HG03066 (cell line): ENCODE measurements around the gene RDH14.

Experiments used
- ATAC-seq: cut with Tn5 transposase; IDR thresholded peaks from one replicate; pipeline ENCODE4 v1.9.1; 2021; ENCODE audit warnings: low read depth; ENCODE audit not compliant: unreplicated experiment

Gene RDH14, protein sequence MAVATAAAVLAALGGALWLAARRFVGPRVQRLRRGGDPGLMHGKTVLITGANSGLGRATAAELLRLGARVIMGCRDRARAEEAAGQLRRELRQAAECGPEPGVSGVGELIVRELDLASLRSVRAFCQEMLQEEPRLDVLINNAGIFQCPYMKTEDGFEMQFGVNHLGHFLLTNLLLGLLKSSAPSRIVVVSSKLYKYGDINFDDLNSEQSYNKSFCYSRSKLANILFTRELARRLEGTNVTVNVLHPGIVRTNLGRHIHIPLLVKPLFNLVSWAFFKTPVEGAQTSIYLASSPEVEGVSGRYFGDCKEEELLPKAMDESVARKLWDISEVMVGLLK

DNA sequence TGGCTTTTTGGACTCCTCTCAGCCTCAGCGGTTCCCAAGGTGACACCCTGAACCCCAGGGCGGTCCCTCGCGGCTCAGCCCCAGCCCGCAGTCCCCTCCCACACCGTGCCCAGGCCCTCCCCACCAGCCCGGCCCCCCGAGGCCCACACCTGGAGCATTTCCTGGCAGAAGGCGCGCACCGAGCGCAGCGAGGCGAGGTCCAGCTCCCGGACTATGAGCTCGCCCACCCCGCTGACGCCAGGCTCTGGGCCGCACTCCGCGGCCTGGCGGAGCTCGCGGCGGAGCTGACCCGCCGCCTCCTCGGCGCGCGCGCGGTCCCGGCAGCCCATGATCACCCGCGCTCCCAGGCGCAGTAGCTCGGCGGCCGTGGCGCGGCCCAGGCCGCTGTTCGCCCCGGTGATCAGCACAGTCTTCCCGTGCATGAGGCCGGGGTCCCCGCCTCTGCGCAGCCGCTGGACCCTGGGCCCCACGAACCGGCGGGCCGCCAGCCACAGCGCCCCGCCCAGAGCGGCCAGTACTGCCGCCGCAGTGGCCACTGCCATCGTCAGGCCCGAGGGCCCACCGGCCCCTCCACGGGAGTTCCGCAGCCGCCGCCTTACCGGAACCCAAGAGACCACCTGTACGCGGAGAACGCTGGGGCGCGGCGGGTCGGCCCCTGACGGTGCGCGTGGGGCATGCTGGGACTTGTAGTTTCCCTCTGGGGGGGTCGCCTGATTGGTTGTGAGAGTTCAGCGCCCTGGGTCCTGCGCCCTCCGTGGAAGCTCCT, at the start of gene RDH14:
TSS of gene RDH14 (minus strand) at position 623 of the 766 bp plus-strand sequence. CDS start at position 542, 81 bp downstream.
- peak; percentile 96 for ATAC-seq

DNA sequence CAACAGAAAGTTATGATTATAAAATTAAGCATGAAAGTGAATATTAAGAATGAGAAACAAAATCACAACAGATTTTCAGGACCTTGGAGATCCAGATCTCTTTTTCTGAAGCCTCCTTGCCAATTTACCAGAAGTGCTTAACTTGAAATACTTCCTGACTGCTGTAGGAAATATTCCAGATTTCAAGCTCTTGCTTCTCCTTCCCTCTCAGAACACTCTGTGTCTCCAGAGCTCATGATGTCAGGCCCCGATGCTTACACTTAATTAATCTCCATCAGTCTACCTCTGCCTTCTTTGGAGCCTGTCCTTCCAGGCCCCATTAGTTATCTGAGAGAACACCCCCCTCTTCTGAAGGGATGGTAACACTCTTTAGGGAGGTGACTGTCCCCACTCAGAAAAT, 49.6 kb upstream of the RDH14 start:
- no peak for ATAC-seq

DNA sequence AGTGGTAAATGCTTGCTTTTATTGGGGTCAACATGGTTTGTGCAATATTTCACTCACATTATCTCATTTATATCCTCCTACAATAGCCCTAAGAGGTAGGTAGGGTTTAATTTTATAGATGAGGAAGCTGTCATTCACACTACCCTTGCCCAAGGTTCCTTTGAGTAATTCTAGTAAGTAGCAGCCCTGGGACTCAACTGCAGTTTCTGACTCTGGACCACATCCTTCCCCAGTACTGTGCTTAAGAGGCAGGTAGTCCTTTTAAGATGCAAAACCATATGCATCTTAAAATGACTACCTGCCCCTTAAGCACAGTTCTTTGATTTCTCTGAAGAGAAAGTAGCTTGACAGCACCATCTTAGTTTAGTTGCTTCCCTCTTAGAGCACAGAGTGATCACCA, 44.7 kb upstream of the RDH14 start:
- ATAC-seq = no peak

DNA sequence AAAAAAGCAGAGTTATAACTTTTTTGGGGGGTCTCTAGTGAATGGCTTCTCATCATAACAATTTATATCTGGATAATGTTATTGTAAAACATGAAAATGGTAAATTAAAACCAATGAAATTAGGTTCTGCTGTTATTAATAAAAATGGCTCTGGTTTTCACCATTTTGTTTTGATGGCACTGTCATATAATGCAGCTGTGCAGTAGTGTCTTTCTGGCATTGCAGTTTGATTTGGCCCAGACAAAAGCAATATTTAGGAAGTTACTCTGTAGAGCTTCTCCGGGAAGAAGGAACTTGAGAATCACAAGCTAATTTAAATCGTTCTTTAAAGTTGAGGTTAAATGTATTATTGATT, 44.1 kb upstream of the RDH14 start:
- no peak for ATAC-seq

DNA sequence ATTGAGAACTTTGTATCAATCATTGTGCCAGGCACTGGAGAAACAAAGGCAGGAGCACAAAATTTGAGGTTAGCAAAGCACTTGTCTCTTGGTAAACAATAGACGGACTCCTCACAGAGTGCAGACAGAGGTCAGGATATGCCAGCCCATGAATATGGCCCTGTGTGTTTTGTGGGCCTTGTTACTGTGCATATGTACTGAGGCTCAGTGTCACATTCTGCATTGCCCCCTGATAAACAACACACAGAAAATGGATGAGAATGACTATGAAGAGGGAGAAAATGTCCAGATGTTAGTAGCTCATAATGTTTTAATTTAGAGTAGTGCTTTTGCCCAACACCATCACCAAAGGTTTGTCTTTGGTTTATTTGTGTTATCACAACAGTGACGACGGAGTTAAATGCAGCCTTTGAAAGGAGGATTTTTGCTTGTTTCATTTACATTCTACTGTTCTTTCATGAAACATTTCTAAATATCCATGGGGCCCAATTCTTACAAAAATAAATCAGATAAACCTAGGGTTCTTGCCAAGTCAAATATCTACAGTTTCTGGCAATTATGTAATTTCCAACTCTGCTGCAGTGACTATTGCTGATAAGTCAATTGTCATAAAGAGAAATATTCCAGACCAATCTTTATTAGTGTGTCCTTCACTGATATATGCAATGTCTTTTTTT, 43.5 kb upstream of the RDH14 start:
- no peak for ATAC-seq

DNA sequence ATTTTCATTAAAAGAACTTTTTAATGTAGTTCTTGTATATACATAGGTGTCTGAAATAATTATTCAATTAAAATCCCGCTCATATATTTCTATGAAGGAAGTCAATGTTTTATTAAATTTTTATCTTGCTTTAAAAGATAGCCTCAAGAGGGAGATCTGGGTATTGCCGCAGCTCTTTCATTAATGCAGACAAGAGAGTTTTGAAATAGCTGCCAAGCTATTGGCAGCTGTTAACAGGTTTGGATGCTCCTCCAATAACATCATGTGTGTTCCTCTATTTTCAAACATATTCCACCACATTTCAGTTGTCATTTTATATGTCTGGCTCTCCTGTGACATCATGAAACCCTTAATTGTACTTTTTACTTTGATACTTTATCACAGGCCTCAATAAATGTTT, 41.8 kb upstream of the RDH14 start:
- ATAC-seq = no peak

DNA sequence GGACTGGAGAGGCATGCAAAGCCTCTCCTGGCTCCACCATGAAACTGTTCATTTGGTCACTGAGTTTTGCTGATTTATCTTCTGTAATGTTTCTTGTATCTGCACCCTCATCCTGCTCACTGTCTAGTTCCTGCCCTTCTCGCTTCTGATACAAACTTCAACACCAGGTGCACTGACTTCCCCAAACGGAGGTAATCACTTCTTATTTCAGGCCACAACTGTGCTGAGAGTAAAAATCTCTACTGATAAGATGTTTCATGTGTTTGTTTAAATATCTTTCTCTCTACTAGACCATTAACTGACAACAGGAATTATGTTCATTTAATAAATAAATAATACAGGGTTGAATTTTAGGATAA, 39.8 kb upstream of the RDH14 start:
- ATAC-seq = no peak

DNA sequence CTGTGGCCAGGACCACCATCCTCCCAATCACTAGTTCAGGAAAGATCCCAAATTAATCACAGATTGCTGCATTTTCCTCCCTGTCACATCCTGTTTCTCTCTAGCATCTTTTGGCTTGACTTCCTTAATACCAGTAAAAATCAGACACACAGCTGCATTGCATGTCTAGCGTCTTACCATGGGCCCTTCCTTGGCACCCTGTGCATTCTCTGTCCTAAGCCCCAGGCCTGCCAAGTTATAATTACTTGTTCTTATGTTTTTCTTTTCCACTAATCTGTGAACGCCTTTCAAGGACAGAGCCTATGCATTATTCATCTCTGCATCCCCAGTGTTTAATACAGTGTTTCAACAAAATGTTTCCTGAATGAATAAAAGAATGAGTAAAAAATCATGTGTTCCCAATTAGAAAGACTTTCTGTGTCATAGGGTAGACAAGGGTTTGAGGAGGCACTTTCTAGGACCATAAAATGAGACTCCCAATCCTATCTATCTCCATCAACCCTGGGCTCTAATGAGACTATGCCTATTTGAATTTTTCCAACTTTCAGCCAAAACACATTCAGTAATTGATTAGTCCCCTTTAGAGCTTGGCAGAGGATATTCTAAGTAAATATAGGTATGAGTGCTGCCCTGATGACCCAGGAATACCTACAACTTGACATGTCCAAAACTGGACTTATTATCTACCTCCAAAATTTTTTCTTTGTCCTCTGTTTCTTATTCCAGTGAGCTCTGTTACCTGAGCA, 39.2 kb upstream of the RDH14 start:
- no peak for ATAC-seq

DNA sequence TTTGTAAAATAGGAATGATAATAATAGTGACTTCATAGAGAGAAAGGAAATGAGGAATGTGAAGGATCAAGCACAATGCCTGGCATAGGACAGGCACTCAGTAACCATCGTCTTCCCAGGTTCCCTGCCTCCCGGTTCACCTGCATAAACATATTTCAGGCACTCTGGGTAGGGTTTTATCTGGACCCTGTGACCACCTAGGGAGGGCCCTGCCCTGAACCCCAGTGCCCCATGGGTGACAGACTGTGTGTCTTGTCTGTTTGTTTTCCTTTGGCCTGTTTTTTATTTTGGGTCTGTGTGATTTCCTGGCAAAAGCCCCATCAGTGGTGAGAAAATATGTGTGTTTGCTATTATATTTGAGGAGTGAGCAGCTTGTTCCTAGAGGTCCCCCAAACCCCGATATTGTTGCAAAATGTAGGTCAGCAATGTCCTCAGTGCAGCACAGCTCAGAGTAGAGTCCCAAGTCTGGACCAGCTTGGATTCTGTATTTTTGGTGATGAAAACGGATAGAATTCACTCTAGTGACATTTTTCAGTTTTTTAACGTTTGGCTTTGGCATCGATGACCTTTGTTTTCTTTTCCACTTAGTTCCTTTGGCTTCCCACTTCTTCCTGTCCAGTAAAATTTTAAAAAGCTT, 38.5 kb upstream of the RDH14 start:
- no peak for ATAC-seq

DNA sequence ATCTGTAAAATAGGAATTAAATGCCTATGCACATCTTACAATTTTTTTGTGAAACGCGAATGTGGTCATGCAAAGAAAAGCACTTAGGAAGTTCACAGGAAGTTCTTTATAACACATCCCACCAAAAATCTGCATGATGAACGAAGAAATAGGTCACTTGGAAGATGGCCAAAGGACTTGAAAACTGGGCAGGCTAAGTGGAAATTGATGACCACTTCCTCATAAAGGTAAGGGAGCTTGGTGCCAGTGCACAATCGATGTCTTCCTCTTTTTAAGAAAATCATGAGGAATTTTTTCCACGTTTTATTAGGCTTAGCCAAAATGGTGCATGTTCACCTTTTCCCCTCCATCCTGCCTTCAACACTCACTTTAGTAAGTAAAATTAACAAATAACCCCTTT, 37.2 kb upstream of the RDH14 start:
- ATAC-seq = no peak

DNA sequence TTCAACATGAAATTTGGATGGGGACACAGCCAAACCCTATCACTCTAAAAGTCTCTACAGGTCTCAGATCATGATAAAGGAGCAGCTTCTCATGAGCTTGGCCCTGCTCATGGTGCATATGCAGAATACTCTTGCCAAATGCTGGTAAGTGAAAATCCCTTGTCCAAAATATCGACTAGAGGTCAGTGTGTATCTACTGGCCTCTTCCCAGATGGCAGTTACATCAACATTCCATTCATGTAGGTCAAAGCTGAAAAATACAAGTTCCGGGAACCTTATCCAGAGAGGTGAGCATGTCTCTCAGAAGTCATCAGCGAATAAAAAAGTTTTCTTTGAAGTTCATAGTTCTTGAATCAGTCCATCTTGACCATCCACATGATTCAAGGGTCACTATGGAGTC, 36.5 kb upstream of the RDH14 start:
- no peak for ATAC-seq

DNA sequence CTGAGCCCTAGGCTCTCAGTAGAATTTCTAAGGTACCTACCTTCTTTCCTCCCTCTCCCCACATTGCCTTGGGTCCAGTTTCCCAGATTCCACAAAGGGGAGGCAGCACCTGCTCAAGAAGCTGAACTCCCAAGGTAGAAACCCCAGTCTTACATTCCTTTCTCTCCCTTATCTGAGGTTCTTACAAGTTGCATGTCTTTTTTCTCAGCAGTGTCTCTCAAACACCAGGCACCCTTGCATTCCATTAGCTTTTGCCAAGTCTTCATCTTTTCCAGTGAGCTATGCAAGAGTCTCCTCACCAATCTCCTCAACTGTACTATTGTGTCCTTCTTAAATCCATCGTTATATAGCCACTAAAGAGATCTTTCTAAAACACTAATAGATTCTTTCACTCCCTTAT, 33.0 kb upstream of the RDH14 start:
- no peak for ATAC-seq

DNA sequence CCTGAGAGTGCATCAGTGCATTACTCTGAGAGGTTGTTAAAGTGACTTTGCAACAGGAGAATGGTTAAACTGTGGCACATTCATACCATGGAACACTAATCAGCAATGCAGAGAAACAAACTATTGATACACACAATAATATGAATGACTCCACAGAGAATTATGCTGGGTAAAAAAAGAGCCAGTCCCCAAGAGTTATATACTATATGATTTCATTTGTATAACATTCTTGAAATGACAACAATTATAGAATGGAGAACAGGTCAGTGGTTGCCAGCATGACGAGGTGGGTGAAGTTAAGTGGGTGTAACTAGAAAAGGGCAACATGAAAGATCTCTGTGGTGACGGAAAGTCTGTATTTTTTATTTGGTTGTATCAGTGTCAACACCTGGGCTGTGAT, 31.9 kb upstream of the RDH14 start:
- no peak for ATAC-seq

DNA sequence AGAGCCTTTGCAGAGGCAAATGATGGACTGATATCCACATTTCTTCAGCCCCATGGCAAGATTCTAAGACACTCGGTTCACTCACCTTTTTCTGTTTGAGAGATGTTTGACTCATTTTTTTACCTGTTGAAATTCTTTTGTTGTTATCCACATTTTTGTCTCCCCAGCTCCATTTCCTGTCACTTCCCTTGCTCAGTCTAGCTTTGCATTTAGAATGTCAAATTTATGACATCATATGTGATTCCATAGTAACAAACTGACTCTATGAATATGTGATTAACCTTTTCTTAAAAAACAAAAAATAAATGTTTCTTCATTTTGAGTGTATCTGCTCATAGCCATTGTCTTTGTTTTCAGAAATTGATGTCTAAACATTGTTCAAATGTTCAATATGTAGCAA, 28.9 kb upstream of the RDH14 start, which contains the start of gene NT5C1B:
TSS of gene NT5C1B (minus strand) at position 216 of the 400 bp plus-strand sequence. CDS start at position 115, 101 bp downstream.
- no peak for ATAC-seq

DNA sequence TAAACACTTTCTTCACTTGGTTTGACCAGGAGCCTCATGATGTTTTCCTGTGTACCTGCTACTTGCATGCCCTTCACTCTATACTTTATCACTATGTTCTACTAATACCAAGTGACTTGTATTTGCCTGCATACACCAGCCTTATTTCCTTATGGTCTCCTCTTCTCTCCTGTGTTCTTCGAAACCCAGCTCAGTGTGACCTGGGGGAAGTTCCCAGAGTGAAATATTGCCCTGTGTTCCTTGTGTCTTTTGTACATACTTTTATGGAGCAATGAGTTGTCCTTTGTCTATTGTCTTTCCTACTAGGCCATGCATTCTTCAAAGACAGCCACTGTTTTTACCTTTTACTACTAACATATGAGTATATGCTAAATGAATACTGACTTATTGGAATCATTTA, 28.3 kb upstream of the RDH14 start:
- ATAC-seq = no peak

DNA sequence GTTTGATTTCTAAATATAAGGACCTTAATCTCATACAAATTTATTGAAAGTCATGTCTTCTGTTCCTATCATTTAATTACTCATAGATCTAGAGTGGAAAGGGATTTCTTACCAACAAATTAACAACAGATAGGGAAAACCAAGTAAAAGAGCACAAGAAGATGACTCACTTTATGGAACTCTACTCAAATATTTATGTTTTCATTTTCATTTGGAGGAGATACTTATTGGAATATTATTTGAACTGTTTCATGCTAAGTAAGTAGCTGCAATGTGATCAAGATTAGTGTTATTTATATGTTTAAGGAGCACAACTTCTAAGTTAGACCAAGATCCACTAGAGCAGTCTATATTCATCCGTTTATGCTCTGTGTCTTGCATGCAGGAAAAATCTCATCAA, 27.6 kb upstream of the RDH14 start:
- ATAC-seq = no peak

DNA sequence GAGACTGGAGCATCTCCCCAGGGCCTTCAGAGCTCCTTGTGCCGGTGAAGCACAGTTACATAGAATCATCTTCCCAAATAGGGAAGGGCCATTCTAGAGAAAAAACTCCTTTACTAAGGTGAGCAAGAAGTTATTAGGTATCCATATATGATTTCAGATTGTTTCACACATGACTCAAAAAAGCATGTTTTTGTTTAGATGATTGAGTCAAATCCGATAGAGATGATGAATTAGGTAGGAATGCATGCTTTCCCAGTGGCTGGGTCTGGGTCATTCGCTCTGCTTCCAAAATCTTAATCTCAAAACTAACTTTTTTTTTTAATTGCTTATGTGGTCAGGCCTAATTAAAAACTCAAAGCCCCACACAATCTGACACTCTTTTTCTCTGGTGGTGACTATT, 25.1 kb upstream of the RDH14 start:
- ATAC-seq = no peak

DNA sequence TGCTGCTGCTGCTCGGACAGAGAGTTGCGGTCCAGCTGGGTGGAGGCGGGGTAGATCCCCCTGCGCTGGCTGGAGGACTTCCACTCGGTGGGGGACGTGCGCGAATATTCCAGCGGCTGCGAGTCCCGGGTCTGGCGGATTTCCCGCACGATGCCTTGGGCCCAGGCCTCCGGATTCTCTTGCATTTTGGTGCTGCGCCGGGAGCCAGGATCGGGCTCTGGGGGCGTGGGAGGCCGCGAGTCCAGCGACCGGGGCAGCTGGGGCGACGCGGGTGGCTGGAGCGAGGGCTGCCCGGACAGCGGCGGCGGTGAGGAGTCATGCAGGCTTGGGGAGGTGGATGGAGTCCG, 24.1 kb upstream of the RDH14 start:
- ATAC-seq = no peak

DNA sequence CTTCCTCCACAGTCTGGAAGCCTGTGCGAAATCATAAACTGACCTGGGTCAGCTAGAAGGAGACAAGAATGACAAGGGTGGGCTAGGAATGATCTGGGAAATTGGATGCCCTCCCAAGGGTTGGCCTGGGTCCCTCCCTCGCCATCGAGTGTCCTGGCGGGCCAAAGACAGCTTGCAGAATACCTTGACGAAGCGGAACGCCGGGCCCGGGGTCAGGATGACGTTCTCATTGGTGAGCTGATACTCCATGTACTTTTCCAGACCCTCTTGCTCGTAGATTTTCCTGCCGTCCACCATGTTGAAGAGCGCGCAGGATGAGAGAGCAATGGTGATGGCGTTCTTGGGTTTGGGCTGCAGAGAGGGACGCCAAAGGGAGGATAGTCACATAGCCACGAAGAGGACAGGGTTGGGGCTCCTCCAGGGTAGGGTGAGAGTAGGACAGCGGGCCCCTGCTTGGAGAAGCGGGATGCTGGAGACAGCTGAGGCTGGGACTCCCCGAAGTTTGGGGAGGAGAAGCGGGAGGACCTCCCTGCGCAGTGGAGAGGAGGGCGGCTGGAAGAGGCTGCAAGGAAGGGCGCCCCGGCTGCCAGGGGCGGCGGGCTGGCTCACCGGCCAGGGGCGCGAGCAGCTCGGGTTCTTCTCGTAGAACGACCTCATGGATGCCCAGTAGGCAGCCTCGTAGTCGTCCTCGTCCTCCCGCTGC, 23.6 kb upstream of the RDH14 start:
- no peak for ATAC-seq

DNA sequence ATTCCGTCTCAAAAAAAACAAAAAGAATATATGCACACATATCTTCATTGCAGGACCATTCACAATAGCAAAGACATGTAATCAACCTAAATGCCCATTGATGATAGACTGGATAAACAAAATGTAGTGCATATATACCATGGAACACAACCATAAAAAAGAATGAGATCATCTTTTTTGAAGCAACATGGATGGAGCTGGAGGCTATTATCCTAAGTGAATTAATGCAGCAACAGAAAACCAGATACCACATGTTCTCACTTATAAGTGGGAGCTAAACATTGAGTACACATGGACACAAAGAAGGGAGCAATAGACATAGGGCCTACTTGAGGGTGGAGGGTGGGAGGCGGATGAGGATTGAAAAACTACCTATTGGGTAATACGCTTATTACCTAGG, 20.2 kb upstream of the RDH14 start:
- no peak for ATAC-seq
